Dermis microvascular lymphatic vessel endothelial cell (primary cell): ENCODE results near the gene TMEM145. TPM values are rescaled to one million over a fixed set of nuclear protein-coding genes. Genes with fewer than 3 reads are reported as not detected.
A peak's percentile ranks its signal among the peaks of the same experiment; 100 is the strongest.
"Not testable (repeated sequence)": the region's sequence is repeated elsewhere in the genome, so short reads cannot be mapped to it uniquely, and the experiment has no call there.

Experiments used
- DNase-seq, 2 donors: peaks; one replicate each; pipeline versions ENCODE4 v3.0.0 to v3.0.0-alpha.2; 2010; ENCODE audit warnings: low read depth in 2 of 2
- total RNA-seq: library from RNA; depleted of rRNA; stranded (reverse); fragments of >200 nt; gene quantifications from 2 replicates; pipeline ENCODE4 v1.2.1, GENCODE V29; 2014

TMEM145 gene
- total RNA-seq, 1 donor from 2014 or later: 0.26 TPM

DNA sequence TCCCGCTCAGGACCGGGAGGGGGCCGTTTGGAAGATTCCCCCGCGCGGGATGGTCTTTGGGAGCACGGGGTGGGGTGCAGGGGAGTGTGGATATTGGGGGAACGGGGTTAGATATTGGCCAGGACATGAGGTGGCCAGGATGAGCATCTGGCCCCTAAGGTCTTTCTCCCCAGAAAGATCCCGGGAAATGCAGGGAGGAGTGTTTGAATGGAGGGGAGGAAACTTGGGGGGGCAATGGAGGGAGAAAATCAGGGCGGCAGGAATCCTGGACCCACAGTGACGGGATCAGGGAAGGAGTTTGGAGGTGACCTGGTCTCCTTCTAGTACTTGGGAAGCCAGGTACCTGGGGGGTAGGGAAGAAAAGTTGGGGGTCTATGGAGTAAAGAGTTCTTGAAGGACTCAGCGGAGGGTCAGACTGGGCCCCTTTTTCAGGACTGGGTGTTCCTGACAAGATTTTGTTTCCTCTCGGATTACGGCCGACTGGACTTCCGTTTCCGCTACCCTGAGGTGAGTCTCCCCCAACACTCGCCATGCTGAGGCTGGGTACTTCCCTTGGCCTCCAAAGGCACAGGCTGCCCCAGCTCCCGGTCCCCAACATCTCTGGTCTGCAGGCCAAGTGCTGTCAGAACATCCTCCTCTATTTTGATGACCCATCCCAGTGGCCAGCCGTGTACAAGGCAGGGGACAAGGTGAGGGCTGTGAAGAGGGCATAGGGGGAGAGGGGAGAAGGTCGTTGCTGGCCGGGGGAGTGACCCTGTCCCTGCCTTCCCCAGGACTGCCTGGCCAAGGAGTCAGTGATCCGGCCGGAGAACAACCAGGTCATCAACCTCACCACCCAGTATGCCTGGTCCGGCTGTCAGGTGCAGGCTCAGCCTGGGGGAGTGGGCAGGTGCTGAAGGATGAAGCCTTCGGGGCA, 989 bp downstream of the TMEM145 start:
- no peak for DNase-seq

DNA sequence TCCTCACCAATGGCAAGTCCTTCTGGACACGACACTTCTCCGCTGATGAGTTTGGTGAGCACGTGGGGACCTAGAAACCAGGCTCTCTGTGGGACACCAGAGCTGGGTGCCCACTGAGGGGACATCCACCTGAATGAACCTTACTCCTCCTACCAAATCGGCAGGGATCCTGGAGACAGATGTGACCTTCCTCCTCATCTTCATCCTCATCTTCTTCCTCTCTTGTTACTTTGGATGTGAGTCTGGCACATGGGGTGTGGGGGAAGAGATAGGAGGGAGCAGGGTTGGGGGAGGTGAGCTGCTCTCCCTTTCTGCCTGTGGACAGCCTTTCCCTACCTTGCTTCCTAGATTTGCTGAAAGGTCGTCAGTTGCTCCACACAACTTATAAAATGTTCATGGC, 1.9 kb downstream of the TMEM145 start:
- no peak for DNase-seq

DNA sequence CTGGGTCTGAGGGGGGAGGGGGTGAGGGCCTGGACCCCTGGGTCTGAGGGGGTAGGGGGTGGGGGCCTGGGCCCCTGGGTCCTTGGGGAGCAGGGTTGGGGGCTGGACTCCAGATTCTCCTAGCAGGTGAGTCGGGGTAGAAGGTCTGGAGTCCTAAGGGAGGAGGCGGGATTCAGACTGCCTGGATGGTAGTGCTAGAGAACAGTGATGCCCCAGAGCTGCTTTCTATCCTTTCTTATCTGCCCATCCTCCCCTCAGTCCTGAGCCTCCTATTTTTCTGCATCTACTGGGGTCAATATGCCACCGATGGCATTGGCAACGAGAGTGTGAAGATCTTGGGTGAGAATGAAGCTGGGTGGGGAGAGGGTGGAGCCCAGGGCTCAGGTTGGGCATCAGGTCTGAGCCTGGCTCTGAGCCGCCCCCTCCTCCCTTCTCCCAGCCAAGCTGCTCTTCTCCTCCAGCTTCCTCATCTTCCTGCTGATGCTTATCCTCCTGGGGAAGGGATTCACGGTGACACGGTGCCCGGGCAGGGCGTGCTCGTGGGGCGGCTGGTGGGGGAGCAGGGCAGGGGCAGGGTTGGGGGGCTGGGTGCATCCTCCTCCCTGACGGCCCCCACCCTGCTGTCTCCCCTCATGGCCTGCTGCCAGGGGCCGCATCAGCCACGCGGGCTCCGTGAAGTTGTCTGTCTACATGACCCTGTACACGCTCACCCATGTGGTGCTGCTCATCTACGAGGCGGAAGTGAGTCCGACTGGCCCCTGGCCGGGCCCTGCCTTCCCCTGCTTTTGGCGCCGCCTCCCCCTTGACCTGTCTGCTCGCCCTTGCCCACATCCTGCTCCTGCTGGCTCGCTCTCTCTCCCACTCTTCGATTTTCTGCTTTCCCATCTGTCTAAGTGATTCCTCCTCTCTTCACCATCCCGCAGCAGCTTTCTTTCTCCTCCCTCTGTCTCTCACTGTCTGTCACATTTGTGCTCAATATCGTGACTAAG, 3.4 kb downstream of the TMEM145 start:
- no peak for DNase-seq

DNA sequence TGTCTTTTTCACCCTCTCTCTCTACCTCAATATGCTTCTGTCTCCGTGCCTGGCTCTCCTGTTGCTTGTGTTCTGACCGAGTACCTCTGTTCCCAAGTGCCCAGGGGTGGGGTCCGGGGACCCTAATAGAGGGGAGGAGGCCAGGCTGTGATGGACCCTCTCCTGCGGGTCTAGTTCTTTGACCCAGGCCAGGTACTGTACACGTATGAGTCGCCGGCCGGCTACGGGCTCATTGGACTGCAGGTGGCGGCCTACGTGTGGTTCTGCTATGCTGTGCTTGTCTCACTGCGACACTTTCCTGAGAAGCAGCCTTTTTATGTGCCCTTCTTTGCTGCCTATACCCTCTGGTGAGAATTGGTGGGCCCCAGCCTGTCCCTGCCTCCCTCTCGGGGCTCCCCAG, 4.4 kb downstream of the TMEM145 start:
- no peak for DNase-seq

DNA sequence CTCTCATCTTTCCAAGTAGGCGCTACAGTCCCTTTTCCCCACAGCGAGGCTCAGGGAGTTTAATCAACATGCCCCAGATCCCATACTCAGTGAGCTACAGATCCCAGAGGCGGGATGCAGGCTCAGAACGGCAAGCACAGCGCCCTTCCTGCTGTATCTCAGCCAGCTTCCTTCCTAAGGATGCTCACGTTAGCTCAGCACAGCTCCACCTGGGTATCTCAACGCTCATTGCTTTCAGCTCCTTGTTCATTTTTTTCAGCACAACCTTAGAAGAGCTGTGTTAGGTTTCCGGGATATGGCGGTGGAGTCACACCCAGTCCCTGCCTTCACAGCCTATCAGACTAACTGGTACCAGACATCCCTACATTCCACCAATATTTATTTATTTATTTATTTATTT, 9.2 kb downstream of the TMEM145 start:
- DNase-seq: no peak

DNA sequence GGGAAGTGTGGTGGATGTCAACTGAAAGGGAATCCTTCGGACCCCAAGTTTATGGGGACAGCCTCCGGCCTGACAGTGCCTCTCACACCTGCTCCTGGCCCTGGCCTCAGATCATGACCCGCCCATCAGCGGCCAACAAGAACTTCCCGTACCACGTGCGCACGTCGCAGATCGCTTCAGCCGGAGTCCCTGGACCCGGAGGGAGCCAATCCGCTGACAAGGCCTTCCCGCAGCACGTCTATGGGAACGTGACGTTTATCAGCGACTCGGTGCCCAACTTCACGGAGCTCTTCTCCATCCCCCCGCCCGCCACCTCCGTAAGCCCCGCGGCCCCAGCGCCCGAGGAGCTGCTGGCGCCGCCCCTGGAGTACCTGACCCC, 10.4 kb downstream of the TMEM145 start:
- DNase-seq: no peak

DNA sequence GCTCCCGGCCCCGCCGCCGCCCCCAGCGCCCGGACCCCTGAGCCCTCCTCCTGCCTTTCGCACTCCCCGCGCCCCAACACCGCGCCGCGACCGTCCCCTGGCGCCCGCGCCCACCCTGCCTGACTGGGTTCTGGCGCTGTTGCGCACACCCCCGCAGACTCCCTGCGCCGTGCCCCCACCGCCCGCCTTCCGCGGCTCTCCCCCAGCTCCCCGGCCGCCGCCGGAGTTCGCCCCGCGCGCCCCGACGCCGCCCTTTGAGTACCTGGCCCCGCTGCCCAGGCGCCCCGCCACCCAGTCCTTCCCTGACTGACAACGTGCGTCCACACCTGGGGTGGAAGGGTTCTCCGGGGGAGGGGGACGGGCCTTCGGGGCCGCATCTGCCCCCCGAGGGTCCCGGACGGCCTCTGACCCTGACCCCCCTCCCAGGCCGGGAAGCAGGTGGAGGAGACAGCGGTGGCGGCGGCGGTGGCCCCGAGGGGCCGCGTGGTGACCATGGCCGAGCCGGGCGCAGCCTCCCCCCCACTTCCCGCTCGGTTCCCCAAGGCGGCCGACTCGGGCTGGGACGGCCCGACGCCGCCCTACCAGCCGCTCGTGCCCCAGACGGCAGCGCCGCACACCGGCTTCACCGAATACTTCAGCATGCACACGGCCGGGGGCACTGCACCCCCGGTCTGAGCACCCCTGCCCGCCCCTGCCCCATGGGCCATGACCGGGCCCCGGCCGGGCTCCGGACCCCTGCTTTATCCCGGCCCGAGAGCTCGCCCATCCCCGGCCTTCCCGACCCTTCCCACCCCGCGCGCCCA, 10.9 kb downstream of the TMEM145 start:
- no peak for DNase-seq

DNA sequence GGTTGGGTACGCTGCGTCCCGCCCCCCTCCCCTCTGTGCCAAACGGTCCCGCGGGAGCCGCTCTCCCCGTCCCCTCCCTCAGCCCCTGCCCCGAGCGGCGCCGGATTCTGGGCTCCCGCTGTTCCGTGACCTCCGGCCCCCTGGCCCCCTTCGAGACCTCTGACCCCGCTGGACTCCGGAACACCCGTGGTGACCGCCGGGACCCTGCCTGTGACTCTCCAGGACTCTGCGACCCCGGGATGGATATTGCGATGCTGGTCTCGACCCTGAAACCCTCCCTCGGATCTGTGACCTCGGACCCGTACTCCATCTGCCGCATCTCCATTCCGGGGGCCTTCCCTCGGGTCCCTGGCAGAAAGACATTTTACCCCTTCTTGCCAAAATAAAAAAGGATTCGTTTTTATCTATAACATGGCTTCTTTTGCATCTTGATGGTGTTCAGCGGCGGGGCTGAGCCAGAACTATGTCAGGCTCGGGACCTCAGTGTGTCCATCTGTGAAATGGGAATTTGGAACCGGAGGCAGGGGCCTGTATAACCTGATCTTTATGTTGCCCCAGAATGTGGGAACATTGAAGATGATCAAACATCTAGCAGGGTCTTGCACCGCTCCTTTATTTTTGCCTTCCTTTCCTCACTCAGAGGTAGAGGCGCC, 11.7 kb downstream of the TMEM145 start:
- DNase-seq: no peak

DNA sequence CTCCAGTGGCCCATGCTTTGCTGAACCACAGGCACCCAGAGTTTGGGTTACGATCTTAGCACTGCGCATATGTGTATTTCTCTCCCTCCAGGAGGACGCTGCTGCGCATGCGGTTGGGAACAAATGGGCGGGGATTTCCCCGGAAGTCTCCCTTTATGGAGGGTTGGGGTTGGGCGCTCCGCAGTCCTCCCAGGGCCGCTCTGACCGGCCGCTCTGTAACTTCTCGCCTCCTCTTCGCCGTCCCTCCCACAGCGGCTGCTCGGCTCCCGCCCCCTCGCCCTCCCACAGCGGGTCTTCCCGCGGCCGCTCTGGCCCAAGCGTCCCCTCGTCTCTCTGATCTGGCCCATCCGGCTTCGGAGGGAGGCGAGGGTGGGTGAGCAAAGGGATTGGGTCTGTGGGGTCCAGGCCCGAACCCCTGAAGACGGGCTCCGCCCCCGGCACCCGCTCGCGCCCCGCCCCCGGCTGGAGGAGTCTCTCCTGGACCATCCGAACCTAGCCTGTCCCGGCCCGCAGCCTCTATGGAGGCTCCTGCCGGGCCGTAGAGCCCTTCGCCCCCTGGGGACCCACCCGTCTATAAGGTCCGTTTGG, 12.3 kb downstream of the TMEM145 start, which contains the start of gene MEGF8:
Gene MEGF8 (plus strand): TSS at position 328 of the 588 bp plus-strand sequence. CDS start 609 bp downstream, outside the sequence.
- peak; percentile 98 to 99 for DNase-seq

DNA sequence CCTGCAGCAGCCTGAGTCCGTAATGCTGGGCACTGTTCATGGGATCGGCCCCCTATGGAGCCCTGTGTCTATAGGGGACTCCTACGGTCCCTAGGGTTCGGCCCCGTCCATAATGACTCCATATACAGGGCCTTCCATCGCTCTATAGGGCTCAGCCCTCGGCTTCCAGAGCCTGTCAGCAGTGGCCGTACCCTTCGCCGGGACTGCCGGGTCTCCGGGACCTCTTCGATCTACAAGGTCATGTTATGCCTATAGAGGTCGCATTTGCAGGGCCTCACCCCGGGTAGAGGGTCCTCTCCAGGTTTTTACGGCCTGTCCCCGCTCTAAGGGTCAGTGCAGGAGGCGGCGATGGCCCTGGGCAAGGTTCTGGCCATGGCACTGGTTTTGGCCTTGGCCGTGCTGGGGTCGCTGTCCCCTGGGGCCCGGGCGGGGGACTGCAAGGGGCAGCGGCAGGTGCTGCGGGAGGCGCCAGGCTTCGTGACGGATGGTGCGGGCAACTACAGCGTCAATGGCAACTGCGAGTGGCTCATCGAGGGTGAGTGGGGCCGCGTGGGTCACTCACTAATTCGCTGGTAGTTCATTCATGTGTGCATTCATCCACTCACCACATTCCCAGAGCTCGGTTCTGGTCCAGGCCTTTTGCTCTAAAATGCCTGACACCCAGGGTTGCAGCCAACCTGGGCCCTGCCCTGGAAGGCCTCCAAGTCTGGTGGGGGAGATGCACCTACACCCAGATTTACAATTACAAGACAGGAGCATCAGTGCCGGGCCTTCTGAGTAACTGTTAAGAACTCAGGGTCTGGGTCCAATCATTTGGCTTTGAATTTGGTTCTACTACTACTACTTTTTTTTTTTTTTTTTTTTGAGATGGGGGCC, 13.0 kb downstream of the TMEM145 start:
- DNase-seq: no peak

DNA sequence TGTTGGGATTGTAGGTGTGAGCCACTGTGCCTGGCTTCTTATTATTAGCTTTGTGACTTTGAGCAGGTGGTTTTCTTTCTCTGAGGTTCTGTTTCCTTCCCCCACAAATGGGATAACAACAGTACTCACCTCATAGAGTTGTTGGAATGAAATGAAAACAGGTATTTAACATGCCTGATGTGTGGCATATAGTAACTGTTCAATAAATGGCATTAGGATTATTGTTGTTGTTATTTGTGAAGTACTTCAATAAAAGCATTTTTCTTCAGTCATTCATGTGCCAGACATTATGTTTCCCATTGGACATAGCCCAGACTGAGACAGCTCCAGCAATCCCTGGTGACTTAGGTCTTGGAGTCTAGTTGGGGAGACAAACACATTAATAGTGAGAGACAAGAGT, 13.9 kb downstream of the TMEM145 start:
- DNase-seq: no peak

DNA sequence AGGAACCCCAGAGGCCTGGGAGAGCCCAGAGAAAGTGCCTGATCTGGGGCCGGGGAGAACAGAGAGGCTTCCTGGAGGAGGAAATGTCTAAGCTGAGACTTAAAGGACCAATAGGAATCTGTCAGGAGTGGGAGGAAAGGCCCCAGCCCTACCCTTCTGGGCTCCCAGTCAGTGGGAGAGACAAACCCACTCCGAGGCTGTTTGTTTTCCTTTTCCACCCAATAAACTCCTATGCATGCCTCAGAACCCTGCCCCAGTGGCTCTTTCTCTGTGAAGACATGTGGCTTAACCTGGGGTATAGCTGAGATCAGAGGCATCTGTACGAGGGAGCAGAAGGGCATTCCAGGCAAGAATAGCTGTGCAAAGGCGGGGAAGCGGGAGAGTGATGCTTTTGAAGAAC, 14.3 kb downstream of the TMEM145 start:
- no peak for DNase-seq

DNA sequence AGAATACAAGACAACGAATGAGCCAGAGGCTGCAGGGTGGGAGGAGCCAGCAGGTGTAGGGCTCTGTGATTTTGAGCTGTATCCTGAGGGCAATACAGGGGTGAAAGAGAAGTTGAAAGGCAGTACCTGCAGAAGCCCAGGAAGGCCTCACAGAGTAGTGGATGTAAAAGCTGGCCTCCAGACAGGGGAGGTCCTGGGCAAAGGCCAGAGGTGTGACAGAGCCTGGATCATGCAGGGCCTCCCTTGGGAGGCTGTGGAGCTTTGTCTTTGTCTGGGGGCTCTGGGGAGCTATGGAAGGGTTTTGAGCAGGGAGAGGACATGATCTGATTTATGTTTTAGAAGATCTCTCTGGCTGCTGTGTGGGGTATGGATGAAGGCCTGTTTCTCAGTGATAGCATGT, 15.0 kb downstream of the TMEM145 start:
- no peak for DNase-seq

DNA sequence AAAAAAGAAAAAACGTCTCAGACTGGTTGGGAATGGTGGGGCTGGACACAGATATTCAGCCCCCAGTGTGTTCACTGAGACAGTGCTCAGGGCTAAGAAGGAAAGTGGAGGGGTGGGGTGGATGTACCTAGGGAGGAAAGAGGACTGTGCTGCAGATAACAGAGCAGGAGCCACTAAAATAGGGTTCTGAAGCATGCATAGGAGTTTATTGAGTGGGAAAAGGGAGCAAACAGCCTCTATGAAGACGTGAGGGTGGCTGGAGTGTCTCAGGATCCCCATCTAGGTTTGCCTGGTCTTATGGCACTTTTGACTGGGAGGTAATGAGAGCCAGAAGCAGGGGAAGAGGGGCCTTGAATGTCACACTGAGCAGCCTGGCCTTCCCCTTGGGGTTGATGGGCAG, 15.7 kb downstream of the TMEM145 start:
- DNase-seq: no peak

DNA sequence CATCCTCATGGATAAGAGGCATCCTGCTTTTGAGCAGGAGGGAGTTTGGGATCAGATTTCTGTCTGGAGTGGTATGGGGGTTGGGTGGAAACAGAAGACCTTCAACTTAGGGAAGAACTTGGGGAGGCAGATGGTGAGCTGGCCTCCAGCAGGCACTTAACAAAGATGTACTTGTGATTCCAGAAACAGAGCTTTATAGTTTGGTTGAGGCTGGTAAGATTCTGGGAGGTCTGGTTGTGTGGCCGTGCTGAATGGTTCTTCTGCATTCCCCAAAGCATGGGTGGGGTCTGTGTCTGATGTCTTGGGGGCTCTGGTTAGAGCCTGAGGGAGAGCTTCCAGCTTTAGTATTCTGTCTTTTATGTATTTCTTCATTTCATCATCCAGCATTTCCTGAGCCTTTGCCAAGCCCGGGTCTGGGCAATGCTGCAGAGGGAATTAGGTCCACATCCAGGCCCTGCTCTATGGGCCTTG, 17.2 kb downstream of the TMEM145 start:
- DNase-seq: no peak

DNA sequence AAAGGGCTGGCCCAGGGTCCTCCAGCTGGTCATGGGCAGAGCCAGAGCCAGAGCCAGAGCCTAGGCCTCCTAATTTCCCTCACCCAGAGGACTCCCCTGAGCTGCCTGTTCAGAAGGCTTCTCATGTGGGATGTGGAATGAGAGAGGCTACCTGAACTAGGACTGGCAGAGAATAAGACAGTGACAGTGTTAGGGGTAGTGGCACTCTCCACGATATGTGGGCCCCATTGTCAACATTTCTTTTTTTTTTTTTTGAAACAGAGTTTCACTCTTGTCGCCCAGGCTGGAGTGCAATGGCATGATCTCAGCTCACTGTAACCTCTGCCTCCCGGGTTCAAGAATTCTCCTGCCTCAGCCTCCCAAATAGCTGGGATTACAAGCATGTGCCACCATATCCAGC, 18.2 kb downstream of the TMEM145 start:
- DNase-seq: not testable (repeated sequence)

DNA sequence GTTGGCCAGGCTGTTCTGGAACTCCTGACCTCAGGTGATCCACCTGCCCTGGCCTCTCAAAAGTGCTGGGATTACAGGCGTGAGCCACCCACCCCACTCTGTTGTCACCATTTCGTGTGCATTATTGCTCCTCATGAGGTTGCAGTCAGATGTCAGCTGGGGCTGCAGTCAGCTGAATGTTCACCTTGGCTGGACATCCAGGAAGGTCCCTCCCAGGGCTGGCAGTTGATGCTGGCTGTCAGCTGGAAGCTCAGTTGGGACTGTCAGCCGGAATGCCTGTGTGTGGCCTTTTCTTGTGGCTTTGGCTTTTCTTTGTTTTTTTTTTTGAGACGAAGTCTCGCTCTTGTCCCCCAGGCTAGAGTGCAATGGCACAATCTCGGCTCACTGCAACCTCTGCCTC, 18.9 kb downstream of the TMEM145 start:
- no peak for DNase-seq

DNA sequence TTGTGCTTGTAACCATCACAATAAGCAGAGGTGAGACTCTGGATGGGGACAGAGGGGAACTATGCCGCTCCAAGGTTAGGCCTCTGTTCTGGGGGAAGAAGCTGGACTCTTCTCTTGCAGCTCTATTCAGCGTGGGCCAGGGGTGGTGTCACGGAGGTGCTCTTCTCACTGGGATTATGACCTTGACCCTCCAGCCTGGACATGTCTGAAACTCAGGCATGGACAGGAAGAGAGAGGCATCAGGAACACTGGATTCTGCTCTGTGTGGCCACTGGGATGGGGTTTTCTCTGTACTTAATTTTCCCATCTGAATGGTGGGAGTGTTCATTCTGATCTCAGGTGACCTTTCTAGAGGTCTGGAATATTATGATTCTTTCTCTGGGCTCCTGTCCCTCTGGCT, 19.9 kb downstream of the TMEM145 start:
- DNase-seq: no peak

DNA sequence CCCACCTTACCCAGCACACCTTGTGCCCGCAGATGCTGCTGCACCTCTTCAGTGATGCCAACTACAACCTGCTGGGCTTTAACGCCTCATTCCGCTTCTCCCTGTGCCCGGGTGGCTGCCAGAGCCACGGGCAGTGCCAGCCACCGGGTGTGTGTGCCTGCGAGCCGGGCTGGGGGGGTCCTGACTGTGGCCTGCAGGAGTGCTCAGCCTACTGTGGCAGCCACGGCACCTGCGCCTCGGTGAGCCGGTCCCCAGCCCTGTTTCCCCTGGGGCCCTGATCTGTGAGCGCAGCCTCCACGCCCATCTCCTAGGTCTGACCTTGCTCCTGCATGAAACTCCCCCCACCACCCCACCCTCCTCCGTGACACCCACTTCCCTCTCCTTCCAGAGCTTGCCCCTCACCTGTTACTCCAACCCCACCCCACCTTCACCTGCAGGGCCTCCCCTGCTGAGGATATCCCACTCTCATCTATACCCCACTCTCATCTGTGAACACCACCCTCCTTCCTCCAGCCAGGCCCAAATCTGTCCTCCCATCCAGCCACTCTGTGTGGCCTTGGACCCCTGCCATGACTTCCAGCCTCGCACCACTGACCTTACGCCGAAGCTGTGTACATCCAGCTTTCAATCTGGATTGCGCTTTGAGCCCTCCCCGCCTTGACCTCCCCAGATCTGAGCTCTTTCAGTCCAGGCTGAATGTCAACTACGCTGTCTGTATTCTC, 21.0 kb downstream of the TMEM145 start:
- DNase-seq: no peak
